Vagina (tissue), 2 donors: ENCODE data around the gene PARVB.

Experiments used
- CTCF ChIP-seq, 3 experiments: fragments of 450-650 bp in 2 of 3; fragments of 200-600 bp in 1 of 3; sonication (generic) in 1 of 3; IDR thresholded peaks; one replicate each; pipeline ENCODE4 v1.5.1; 2017 to 2019; ENCODE audit warnings: antibody characterized with exemption in 3 of 3, mild to moderate bottlenecking in 2 of 3, moderate library complexity in 2 of 3
- POLR2A ChIP-seq, 2 donors: fragments of 450-650 bp; IDR thresholded peaks; one replicate each; pipeline ENCODE4 v1.6.1; 2017; ENCODE audit warnings: antibody characterized with exemption in 2 of 2, mild to moderate bottlenecking in 2 of 2, moderate library complexity in 2 of 2
- POLR2AphosphoS5 ChIP-seq, 2 donors: sonication (generic); formaldehyde crosslinking; IDR thresholded peaks; one replicate each; pipeline ENCODE4 v1.9.0; 2017; ENCODE audit warnings: antibody characterized with exemption in 2 of 2, mild to moderate bottlenecking in 2 of 2, low read depth in 1 of 2; ENCODE audit not compliant: insufficient read depth in 1 of 2

GRCh38 chr22:43980579-43980978 lies 43.5 kb upstream of the PARVB start:
- TF ChIP-seq POLR2A (IDR thresholded peaks at IDR 0.05) (no peak), CTCF (IDR thresholded peaks at IDR 0.05) (no peak), POLR2AphosphoS5 (IDR thresholded peaks at IDR 0.05; ENCODE audit: insufficient read depth in 1 of 2, low read depth in 1 of 2) (no peak)
